Panc1 (cell line): ENCODE data around the gene LAMB1. TPM values are rescaled to one million over a fixed set of nuclear protein-coding genes. Genes with fewer than 3 reads are reported as not detected.

Experiments
- ATAC-seq: fragments of 200-7000 bp; cut with Tn5 transposase; 2 replicates; pipeline ENCODE4 v1.9.1; 2020; ENCODE audit warnings: mild to moderate bottlenecking, moderate library complexity
- BruUV-seq: library from RNA; stranded (reverse); fragments of 400-500 nt; replicated peaks from 2 replicates; lab custom pipeline; 2021; lab: Mats Ljungman, UMichigan
- CTCF ChIA-PET: fragments of 300-600 bp; sonication (Branson Sonifier 250); formaldehyde crosslinking; loops from one replicate; lab custom pipeline; 2022; ENCODE audit warnings: antibody characterized with exemption; lab: Charles Lee
- POLR2A ChIA-PET: fragments of 300-600 bp; sonication (Branson Sonifier 250); formaldehyde crosslinking; loops from one replicate; lab custom pipeline; 2022; ENCODE audit warnings: antibody characterized with exemption; lab: Charles Lee
- DNase-seq: peaks from one replicate; pipeline ENCODE4 v3.0.0-alpha.2; 2010; ENCODE audit warnings: low read depth, low spot score
- H3K27ac ChIP-seq: 2 replicates; pipeline ENCODE4 v1.5.1; 2011; ENCODE audit warnings: mild to moderate bottlenecking, low read length, inconsistent platforms
- H3K27me3 ChIP-seq: fragments of 200-500 bp; sonication (Bioruptor generic); 2 replicates; pipeline ENCODE4 v1.6.0; 2014; ENCODE audit warnings: low read length, inconsistent platforms; ENCODE audit not compliant: control insufficient read depth, insufficient read depth
- H3K36me3 ChIP-seq: fragments of 200-500 bp; sonication (Bioruptor generic); 2 replicates; pipeline ENCODE4 v1.5.1; 2014; ENCODE audit warnings: inconsistent platforms, mild to moderate bottlenecking, low read length, moderate library complexity; ENCODE audit not compliant: control insufficient read depth, insufficient read depth
- H3K4me1 ChIP-seq: 2 replicates; pipeline ENCODE4 v1.5.1; 2011; ENCODE audit warnings: inconsistent platforms, mild to moderate bottlenecking, low read length, moderate library complexity; ENCODE audit not compliant: control insufficient read depth, insufficient read depth
- H3K4me3 ChIP-seq, 2 experiments: 2 replicates each; pipeline ENCODE4 v1.5.1; 2011 to 2012; ENCODE audit warnings: low read depth in 2 of 2, low read length in 2 of 2, mild to moderate bottlenecking in 2 of 2, inconsistent platforms in 1 of 2, moderate library complexity in 1 of 2
- H3K9me3 ChIP-seq: fragments of 200-500 bp; sonication (Bioruptor generic); 2 replicates; pipeline ENCODE4 v1.5.1; 2014; ENCODE audit warnings: low read depth, mild to moderate bottlenecking, inconsistent platforms, low read length, moderate library complexity; ENCODE audit not compliant: control insufficient read depth, insufficient read depth
- CTCF ChIP-seq: fragments of 450-650 bp; IDR thresholded peaks from 2 replicates; pipeline ENCODE4 v1.5.1; 2017; ENCODE audit warnings: mild to moderate bottlenecking
- POLR2AphosphoS5 ChIP-seq: IDR thresholded peaks from 2 replicates; pipeline ENCODE4 v1.6.1; 2012; ENCODE audit warnings: mild to moderate bottlenecking, low read depth, low read length, moderate library complexity
- REST ChIP-seq, 2 experiments: IDR thresholded peaks; 2 replicates each; pipeline ENCODE4 v1.6.1; 2011 to 2012; ENCODE audit warnings: low read depth in 2 of 2, control low read depth in 1 of 2, low read length in 1 of 2, mild to moderate bottlenecking in 1 of 2, moderate library complexity in 1 of 2; ENCODE audit not compliant: insufficient read depth in 1 of 2
- SIN3A ChIP-seq: IDR thresholded peaks from 2 replicates; pipeline ENCODE4 v1.6.1; 2012; ENCODE audit warnings: low read depth, mild to moderate bottlenecking, low read length, moderate library complexity, borderline replicate concordance; ENCODE audit not compliant: insufficient read depth
- TCF7L2 ChIP-seq: IDR thresholded peaks from 2 replicates; pipeline ENCODE4 v1.6.1; 2011; ENCODE audit warnings: mild to moderate bottlenecking, low read depth, low read length, inconsistent platforms
- in situ Hi-C: cut with HindIII; loops from 2 replicates; pipeline ENCODE4 v1.10.0; 2016; ENCODE audit warnings: low sequenced_read_pairs, low pct_unique_long_range_greater_than_20kb
- intact Hi-C: fragments of 100-400 bp; cut with micrococcal nuclease; formaldehyde crosslinking; loops from one replicate; pipeline ENCODE4 v1.10.0; 2022; ENCODE audit not compliant: unreplicated experiment
- total RNA-seq: library from RNA; stranded (reverse); gene quantifications from one replicate; pipeline ENCODE4 v1.2.1, GENCODE V29; 2021; ENCODE audit not compliant: unreplicated experiment

Gene LAMB1
- total RNA-seq, 1 experiment from 2014 or later: 204 TPM

- DNase-seq (no peak), ATAC-seq (no peak)
- in situ Hi-C loops: no loop called here
- CTCF ChIA-PET: no interaction called here
- TF ChIP-seq POLR2AphosphoS5 (no peak), SIN3A (no peak), CTCF (no peak), REST (IDR thresholded peaks at IDR 0.05; ENCODE audit: insufficient read depth in 1 of 2, low read depth in 2 of 2, low read length in 1 of 2) (no peak), TCF7L2 (no peak)
- H3K4me3 ChIP-seq: no peak overlapping the region
- no peaks in the 10 kb centered on the region for H3K9me3 ChIP-seq
- no peak overlapping the region for H3K27ac ChIP-seq
- H3K36me3 ChIP-seq: no peaks in the 10 kb centered on the region
- POLR2A ChIA-PET: no interaction called here
- no peaks in the 10 kb centered on the region; the same call in 1 of the 2 replicates for H3K4me1 ChIP-seq
- intact Hi-C loops: no loop called here
- BruUV-seq: no TSS peak
- no peaks in the 10 kb centered on the region for H3K27me3 ChIP-seq
These were observed 21.6 kb upstream of the LAMB1 start for GRCh38 chr7:108024538-108024937.

GRCh38 chr7:108020585-108020984, 17.6 kb upstream of the LAMB1 start:
- DNase-seq: no peak
- Histone ChIP-seq H3K27me3 (no peaks in the 10 kb centered on the region), H3K9me3 (no peaks in the 10 kb centered on the region), H3K4me1 (peaks cover 22% of the 10 kb centered on the region), H3K36me3 (no peaks in the 10 kb centered on the region), H3K4me3 (no peak overlapping the region), H3K27ac (peak overlapping the region; percentile 51; the same call in 1 of the 2 replicates)
- no peak for ATAC-seq
- in situ Hi-C loops (no loop called here), intact Hi-C loops (no loop called here)
- TF ChIP-seq POLR2AphosphoS5 (no peak), SIN3A (no peak), TCF7L2 (no peak), CTCF (no peak), REST (IDR thresholded peaks at IDR 0.05; ENCODE audit: insufficient read depth in 1 of 2, low read depth in 2 of 2, low read length in 1 of 2) (no peak)
- no TSS peak for BruUV-seq
- POLR2A ChIA-PET: no interaction called here
- CTCF ChIA-PET: no interaction called here
